ENCODE data around the gene EPOP.
A peak's percentile ranks its signal among the peaks of the same experiment; 100 is the strongest.

Gene EPOP
- total RNA-seq: 1.1 to 121 (median 5.0) reads per million in 9 experiments

GRCh38 chr17:38674749-38675615 is at the start of gene EPOP:
TSS of gene EPOP (minus strand) at chr17:38674957. CDS start at chr17:38674495, 462 bp downstream.
- H3K9me3 Mint-ChIP-seq: no peaks in the 10 kb centered on the region
- peaks cover 31 to 43% of the 10 kb centered on the region in 2 donors for H3K27me3 Mint-ChIP-seq
- H3K4me1 Mint-ChIP-seq (ENCODE audit: low read depth in 2 of 2): peaks cover 13 to 14% of the 10 kb centered on the region in 2 donors
- H3K4me3 Mint-ChIP-seq: peak within 1 kb of the TSS; percentile 53 to 65
- no peaks in the 10 kb centered on the region for H3K36me3 Mint-ChIP-seq (ENCODE audit: insufficient read depth)
- peak; percentile 64 to 75 (median 67) for DNase-seq
- ATAC-seq (replicated peaks): peak; percentile 89
- no peak within 1 kb of the TSS for H3K27ac Mint-ChIP-seq

- H3K4me1 Mint-ChIP-seq (ENCODE audit: low read depth in 2 of 2): peaks cover 45% of the 10 kb centered on the region in 2 donors
- no peak for ATAC-seq (replicated peaks)
- H3K9me3 Mint-ChIP-seq: no peaks in the 10 kb centered on the region
- H3K27ac Mint-ChIP-seq: no peak overlapping the region
- peaks cover 58% of the 10 kb centered on the region for H3K36me3 Mint-ChIP-seq (ENCODE audit: insufficient read depth)
- no peaks in the 10 kb centered on the region for H3K27me3 Mint-ChIP-seq
- H3K4me3 Mint-ChIP-seq: no peak overlapping the region
- no peak for DNase-seq
Observed at GRCh38 chr17:38721802-38722201, 47.0 kb upstream of the EPOP start.

GRCh38 chr17:38720941-38721340 is 46.2 kb upstream of the EPOP start:
- Mint-ChIP-seq H3K9me3 (no peaks in the 10 kb centered on the region), H3K36me3 (ENCODE audit: insufficient read depth) (peaks cover 56% of the 10 kb centered on the region), H3K4me1 (ENCODE audit: low read depth in 2 of 2) (peaks cover 39 to 45% of the 10 kb centered on the region in 2 donors), H3K27ac (peak overlapping the region in 1 of 2 donors; percentile 62), H3K4me3 (no peak overlapping the region), H3K27me3 (no peaks in the 10 kb centered on the region)
- DNase-seq: no peak
- ATAC-seq (replicated peaks): no peak

- no peaks in the 10 kb centered on the region for H3K9me3 Mint-ChIP-seq
- DNase-seq (no peak), ATAC-seq (replicated peaks) (no peak)
- H3K36me3 Mint-ChIP-seq (ENCODE audit: insufficient read depth): peaks cover 51% of the 10 kb centered on the region
- H3K4me3 Mint-ChIP-seq: no peak overlapping the region
- no peaks in the 10 kb centered on the region for H3K27me3 Mint-ChIP-seq
- H3K4me1 Mint-ChIP-seq (ENCODE audit: low read depth in 2 of 2): peaks cover 34 to 48% of the 10 kb centered on the region in 2 donors
- H3K27ac Mint-ChIP-seq: no peak overlapping the region
Observed at GRCh38 chr17:38719943-38720641, 45.3 kb upstream of the EPOP start.

GRCh38 chr17:38719289-38719942 is 44.7 kb upstream of the EPOP start:
- H3K4me1 Mint-ChIP-seq (ENCODE audit: low read depth in 2 of 2): peaks cover 28 to 44% of the 10 kb centered on the region in 2 donors
- no peaks in the 10 kb centered on the region for H3K27me3 Mint-ChIP-seq
- peaks cover 51% of the 10 kb centered on the region for H3K36me3 Mint-ChIP-seq (ENCODE audit: insufficient read depth)
- H3K9me3 Mint-ChIP-seq: no peaks in the 10 kb centered on the region
- ATAC-seq (replicated peaks) (no peak), DNase-seq (no peak)
- no peak overlapping the region for H3K4me3 Mint-ChIP-seq
- H3K27ac Mint-ChIP-seq: peak overlapping the region; percentile 71 to 88

GRCh38 chr17:38717139-38717745 is 42.5 kb upstream of the EPOP start:
- ATAC-seq (replicated peaks) (no peak), DNase-seq (no peak)
- no peaks in the 10 kb centered on the region for H3K27me3 Mint-ChIP-seq
- peaks cover 55% of the 10 kb centered on the region for H3K36me3 Mint-ChIP-seq (ENCODE audit: insufficient read depth)
- H3K4me1 Mint-ChIP-seq (ENCODE audit: low read depth in 2 of 2): peaks cover 15 to 29% of the 10 kb centered on the region in 2 donors
- no peak overlapping the region for H3K4me3 Mint-ChIP-seq
- H3K27ac Mint-ChIP-seq: peak overlapping the region; percentile 49 to 88
- no peaks in the 10 kb centered on the region for H3K9me3 Mint-ChIP-seq

GRCh38 chr17:38716368-38717005 is 41.7 kb upstream of the EPOP start:
- Mint-ChIP-seq H3K36me3 (ENCODE audit: insufficient read depth) (peaks cover 60% of the 10 kb centered on the region), H3K27me3 (no peaks in the 10 kb centered on the region), H3K9me3 (no peaks in the 10 kb centered on the region), H3K4me1 (ENCODE audit: low read depth in 2 of 2) (peaks cover 15 to 29% of the 10 kb centered on the region in 2 donors), H3K4me3 (no peak overlapping the region), H3K27ac (peak overlapping the region; percentile 49 to 88)
- no peak for DNase-seq
- ATAC-seq (replicated peaks): no peak

- peaks cover 18 to 32% of the 10 kb centered on the region in 2 donors for H3K4me1 Mint-ChIP-seq (ENCODE audit: low read depth in 2 of 2)
- DNase-seq (no peak), ATAC-seq (replicated peaks) (no peak)
- H3K27me3 Mint-ChIP-seq: no peaks in the 10 kb centered on the region
- H3K27ac Mint-ChIP-seq: peak overlapping the region; percentile 66 to 90
- no peak overlapping the region for H3K4me3 Mint-ChIP-seq
- peaks cover 58% of the 10 kb centered on the region for H3K36me3 Mint-ChIP-seq (ENCODE audit: insufficient read depth)
- H3K9me3 Mint-ChIP-seq: no peaks in the 10 kb centered on the region
Observed at GRCh38 chr17:38715216-38715943, 40.6 kb upstream of the EPOP start.

- peaks cover 29 to 42% of the 10 kb centered on the region in 2 donors for H3K4me1 Mint-ChIP-seq (ENCODE audit: low read depth in 2 of 2)
- no peaks in the 10 kb centered on the region for H3K9me3 Mint-ChIP-seq
- no peaks in the 10 kb centered on the region for H3K27me3 Mint-ChIP-seq
- no peak for DNase-seq
- peak overlapping the region in 1 of 2 donors; percentile 38 for H3K27ac Mint-ChIP-seq
- ATAC-seq (replicated peaks): no peak
- peaks cover 64% of the 10 kb centered on the region for H3K36me3 Mint-ChIP-seq (ENCODE audit: insufficient read depth)
- no peak overlapping the region for H3K4me3 Mint-ChIP-seq
Observed at GRCh38 chr17:38713456-38714075, 38.8 kb upstream of the EPOP start.

- no peaks in the 10 kb centered on the region for H3K9me3 Mint-ChIP-seq
- H3K27me3 Mint-ChIP-seq: no peaks in the 10 kb centered on the region
- no peak overlapping the region for H3K4me3 Mint-ChIP-seq
- DNase-seq: no peak
- H3K27ac Mint-ChIP-seq: peak overlapping the region in 1 of 2 donors; percentile 85
- no peak for ATAC-seq (replicated peaks)
- peaks cover 33 to 44% of the 10 kb centered on the region in 2 donors for H3K4me1 Mint-ChIP-seq (ENCODE audit: low read depth in 2 of 2)
- H3K36me3 Mint-ChIP-seq (ENCODE audit: insufficient read depth): peaks cover 66% of the 10 kb centered on the region
Observed at GRCh38 chr17:38712593-38712992, 37.8 kb upstream of the EPOP start.

GRCh38 chr17:38711792-38712571 is 37.2 kb upstream of the EPOP start:
- Mint-ChIP-seq H3K27ac (peak overlapping the region in 1 of 2 donors; percentile 85), H3K36me3 (ENCODE audit: insufficient read depth) (peaks cover 66% of the 10 kb centered on the region), H3K9me3 (no peaks in the 10 kb centered on the region), H3K27me3 (no peaks in the 10 kb centered on the region), H3K4me3 (no peak overlapping the region), H3K4me1 (ENCODE audit: low read depth in 2 of 2) (peaks cover 39 to 46% of the 10 kb centered on the region in 2 donors)
- ATAC-seq (replicated peaks): peak; percentile 33
- no peak for DNase-seq
